Prostate gland (tissue), 2 donors: ENCODE measurements around the gene YY1AP1. TPM values are rescaled to one million over a fixed set of nuclear protein-coding genes. Genes with fewer than 3 reads are reported as not detected.
"Not testable (repeated sequence)": the region's sequence is repeated elsewhere in the genome, so short reads cannot be mapped to it uniquely, and the experiment has no call there.

Experiments used
- DNase-seq: peaks from one replicate; pipeline ENCODE4 v3.0.0-alpha.2; 2019; ENCODE audit warnings: low spot score
- H3K27ac ChIP-seq, 2 donors: fragments of 200-600 bp; sonication (generic); 2 replicates each; pipeline ENCODE4 v1.5.1; 2017 to 2019
- H3K27me3 ChIP-seq: fragments of 200-600 bp; sonication (generic); replicated peaks from 2 replicates; pipeline ENCODE4 v1.5.1; 2019; ENCODE audit not compliant: insufficient read depth
- H3K36me3 ChIP-seq, 2 donors: fragments of 200-600 bp; sonication (generic); 1 replicate in 1 of 2; 2 replicates in 1 of 2; pipeline versions ENCODE4 v1.5.1 to v1.8.1; 2017 to 2019
- H3K4me1 ChIP-seq: fragments of 200-600 bp; sonication (generic); replicated peaks from 2 replicates; pipeline ENCODE4 v1.5.1; 2019
- H3K4me3 ChIP-seq, 2 donors: fragments of 200-600 bp; sonication (generic); 2 replicates each; pipeline ENCODE4 v1.5.1; 2017 to 2019
- H3K9me3 ChIP-seq: fragments of 200-600 bp; sonication (generic); 2 replicates; pipeline ENCODE4 v1.5.1; 2017
- POLR2A ChIP-seq: fragments of 450-650 bp; IDR thresholded peaks from one replicate; pipeline ENCODE4 v1.6.1; 2016; ENCODE audit warnings: antibody characterized with exemption, mild to moderate bottlenecking
- POLR2AphosphoS5 ChIP-seq: sonication (generic); formaldehyde crosslinking; IDR thresholded peaks from one replicate; pipeline ENCODE4 v1.6.1; 2017; ENCODE audit warnings: antibody characterized with exemption
- WGBS: methylation state at CpG from one replicate; pipeline ENCODE4 v1.1.5; 2018; 5-methylcytosine and 5-hydroxymethylcytosine counted together
- intact Hi-C: fragments of 100-400 bp; cut with DNase I; formaldehyde crosslinking; loops from one replicate; pipeline ENCODE4 v1.14.2; 2022
- total RNA-seq, 2 donors: library from RNA; depleted of rRNA; stranded (reverse); fragments of >200 nt; gene quantifications; one replicate each; pipeline ENCODE4 v1.1.0, GENCODE V29; 2016
- TF ChIP-seq, protein P1 (sequence below), 4 experiments: fragments of 200-600 bp in 2 of 4; fragments of 450-650 bp in 2 of 4; sonication (generic) in 2 of 4; IDR thresholded peaks; 1 replicate in 3 of 4; 2 replicates in 1 of 4; pipeline ENCODE4 v1.5.1; 2016 to 2019; ENCODE audit warnings: antibody characterized with exemption in 4 of 4, mild to moderate bottlenecking in 2 of 4, moderate library complexity in 2 of 4

YY1AP1 gene
- total RNA-seq, 2 donors from 2014 or later, result 63.4 to 121 TPM

DNA sequence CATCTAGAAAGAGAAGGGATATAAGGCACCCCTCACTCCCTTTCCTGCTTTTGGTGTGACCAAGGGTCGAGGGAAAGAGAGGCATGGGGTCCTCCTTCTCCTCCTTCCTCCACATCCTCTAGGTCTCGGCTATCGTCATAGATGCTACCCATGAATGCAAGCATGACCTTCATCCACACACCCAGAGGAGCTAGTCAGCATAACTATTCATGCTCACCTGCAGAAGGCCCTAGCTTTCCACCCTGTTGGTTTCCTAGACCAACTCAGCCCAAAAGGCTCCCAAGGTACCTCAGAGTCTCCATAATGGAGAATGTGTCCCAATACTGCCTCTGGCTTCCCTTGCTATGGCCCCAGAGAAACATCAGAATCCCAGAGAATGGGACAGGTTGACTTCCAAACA is 45.3 kb downstream of the YY1AP1 start:
- Histone ChIP-seq H3K36me3 (no peaks in the 10 kb centered on the region), H3K27ac (no peak overlapping the region), H3K9me3 (no peaks in the 10 kb centered on the region), H3K4me1 (no peaks in the 10 kb centered on the region), H3K4me3 (no peak overlapping the region), H3K27me3 (no peaks in the 10 kb centered on the region)
- 78% methylated on average over 3 of the region's 3 CpGs for WGBS
- no peak for DNase-seq
- no peak for TF ChIP-seq POLR2AphosphoS5
- TF ChIP-seq POLR2A, result no peak
- TF ChIP-seq, protein P1, sequence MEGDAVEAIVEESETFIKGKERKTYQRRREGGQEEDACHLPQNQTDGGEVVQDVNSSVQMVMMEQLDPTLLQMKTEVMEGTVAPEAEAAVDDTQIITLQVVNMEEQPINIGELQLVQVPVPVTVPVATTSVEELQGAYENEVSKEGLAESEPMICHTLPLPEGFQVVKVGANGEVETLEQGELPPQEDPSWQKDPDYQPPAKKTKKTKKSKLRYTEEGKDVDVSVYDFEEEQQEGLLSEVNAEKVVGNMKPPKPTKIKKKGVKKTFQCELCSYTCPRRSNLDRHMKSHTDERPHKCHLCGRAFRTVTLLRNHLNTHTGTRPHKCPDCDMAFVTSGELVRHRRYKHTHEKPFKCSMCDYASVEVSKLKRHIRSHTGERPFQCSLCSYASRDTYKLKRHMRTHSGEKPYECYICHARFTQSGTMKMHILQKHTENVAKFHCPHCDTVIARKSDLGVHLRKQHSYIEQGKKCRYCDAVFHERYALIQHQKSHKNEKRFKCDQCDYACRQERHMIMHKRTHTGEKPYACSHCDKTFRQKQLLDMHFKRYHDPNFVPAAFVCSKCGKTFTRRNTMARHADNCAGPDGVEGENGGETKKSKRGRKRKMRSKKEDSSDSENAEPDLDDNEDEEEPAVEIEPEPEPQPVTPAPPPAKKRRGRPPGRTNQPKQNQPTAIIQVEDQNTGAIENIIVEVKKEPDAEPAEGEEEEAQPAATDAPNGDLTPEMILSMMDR (IDR thresholded peaks at IDR 0.05), result no peak
- intact Hi-C loops, result no loop called here

DNA sequence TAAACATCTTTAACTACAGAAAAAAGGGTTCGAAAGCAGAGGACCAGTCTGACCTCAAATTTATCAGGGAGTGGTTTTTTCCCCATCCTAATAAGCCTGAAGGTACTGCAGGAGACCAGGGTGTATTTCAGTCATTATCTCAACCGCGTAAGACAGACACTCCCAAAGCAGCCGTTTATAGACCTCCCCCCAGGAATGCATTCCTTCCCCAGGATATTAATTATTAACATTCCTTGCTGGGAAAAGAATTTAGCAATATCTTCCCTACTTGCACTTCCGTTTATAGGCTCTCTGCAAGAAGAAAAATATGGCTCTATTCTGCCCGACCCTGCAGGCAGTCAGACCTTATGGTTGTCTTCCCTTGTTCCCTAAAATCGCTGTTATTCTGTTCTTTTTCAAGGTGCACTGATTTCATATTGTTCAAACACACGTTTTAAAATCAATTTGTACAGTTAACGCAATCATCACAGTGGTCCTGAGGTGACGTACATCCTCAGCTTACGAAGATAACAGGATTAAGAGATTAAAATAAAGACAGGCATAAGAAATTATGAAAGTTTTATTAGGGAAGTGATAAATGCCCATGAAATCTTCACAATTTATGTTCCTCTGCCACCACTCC is 45.9 kb downstream of the YY1AP1 start:
- intact Hi-C loops, H3K4me1 ChIP-seq, H3K9me3 ChIP-seq, H3K27ac ChIP-seq, DNase-seq, H3K27me3 ChIP-seq, H3K4me3 ChIP-seq, H3K36me3 ChIP-seq: not testable (repeated sequence)
- 83% methylated on average over 11 of the region's 11 CpGs for WGBS

DNA sequence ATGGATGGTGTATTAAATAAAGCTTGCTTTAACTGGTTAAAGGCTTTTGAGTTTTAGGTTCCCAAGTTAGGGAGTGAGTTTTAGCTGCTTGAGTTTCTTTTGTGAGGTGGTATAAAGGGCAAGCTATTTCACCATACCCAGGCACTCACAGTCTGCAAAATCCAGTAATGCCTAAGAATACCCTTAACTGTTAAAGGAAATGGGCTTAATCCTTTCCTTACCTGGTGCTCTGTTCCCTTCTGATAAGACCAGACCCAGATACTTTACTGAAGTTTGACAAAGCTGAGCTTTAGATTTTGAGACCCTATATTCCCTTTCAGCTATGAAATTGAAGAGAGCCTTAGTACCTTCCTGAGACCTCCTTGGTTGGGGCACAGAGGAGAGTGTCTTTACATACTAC is 48.2 kb downstream of the YY1AP1 start:
- TF ChIP-seq POLR2AphosphoS5, result no peak
- TF ChIP-seq, protein P1 (IDR thresholded peaks at IDR 0.05), result no peak
- no peak for TF ChIP-seq POLR2A
- Histone ChIP-seq H3K4me3 (no peak overlapping the region), H3K36me3 (no peaks in the 10 kb centered on the region), H3K9me3 (no peaks in the 10 kb centered on the region), H3K4me1 (no peaks in the 10 kb centered on the region), H3K27me3 (no peaks in the 10 kb centered on the region), H3K27ac (no peak overlapping the region)
- DNase-seq, result no peak
- intact Hi-C loops, result no loop called here

DNA sequence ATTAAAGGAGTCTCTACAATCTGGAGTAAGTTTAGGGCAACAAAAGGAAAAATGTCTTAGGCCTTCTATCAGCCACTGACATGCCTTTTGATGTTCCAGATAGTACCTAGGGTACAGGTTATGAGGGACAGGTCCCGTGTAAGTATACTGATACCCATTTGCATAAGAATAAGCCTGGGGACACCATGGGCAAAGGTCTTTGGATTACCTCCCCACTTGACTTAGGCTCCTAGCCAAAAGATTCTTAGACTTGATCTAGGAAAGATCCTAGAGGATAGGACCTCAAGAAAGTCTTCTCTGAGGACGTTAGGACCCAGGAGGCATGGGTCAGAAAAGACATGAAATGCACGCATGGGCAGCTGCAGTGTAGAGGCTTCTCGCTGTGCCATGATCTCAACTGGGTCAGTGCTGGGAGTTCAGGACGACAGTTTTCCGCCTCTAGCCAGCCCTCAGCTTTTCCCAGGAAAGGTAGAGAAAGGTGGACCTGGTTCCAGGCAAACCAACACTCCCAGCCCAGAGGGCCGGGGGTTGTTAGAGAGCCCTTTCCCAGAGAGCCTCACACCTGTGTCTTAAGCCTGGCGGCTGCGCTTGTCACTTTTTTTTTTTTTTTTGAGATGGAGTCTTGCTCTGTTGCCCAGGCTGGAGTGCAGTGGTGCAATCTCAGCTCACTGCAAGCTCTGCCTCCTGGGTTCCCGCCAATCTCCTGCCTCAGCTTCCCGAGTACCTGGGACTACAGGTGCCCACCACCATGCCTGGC is 52.0 kb downstream of the YY1AP1 start:
- Histone ChIP-seq H3K36me3 (no peaks in the 10 kb centered on the region), H3K27ac (no peak overlapping the region), H3K4me3 (no peak overlapping the region), H3K27me3 (no peaks in the 10 kb centered on the region), H3K4me1 (no peaks in the 10 kb centered on the region), H3K9me3 (no peaks in the 10 kb centered on the region)
- no peak for DNase-seq
- 93% methylated on average over 11 of the region's 11 CpGs for WGBS
- TF ChIP-seq, protein P1 (IDR thresholded peaks at IDR 0.05), result no peak
- TF ChIP-seq POLR2A, result no peak
- TF ChIP-seq POLR2AphosphoS5, result no peak
- intact Hi-C loops, result no loop called here

- intact Hi-C loops, H3K27ac ChIP-seq, H3K4me3 ChIP-seq, H3K9me3 ChIP-seq, H3K4me1 ChIP-seq, H3K36me3 ChIP-seq, H3K27me3 ChIP-seq, DNase-seq: not testable (repeated sequence)
- 91% methylated on average over 6 of the region's 7 CpGs for WGBS
Measured at GRCh38 chr1:155626428-155626827, 62.1 kb downstream of the YY1AP1 start.

DNA sequence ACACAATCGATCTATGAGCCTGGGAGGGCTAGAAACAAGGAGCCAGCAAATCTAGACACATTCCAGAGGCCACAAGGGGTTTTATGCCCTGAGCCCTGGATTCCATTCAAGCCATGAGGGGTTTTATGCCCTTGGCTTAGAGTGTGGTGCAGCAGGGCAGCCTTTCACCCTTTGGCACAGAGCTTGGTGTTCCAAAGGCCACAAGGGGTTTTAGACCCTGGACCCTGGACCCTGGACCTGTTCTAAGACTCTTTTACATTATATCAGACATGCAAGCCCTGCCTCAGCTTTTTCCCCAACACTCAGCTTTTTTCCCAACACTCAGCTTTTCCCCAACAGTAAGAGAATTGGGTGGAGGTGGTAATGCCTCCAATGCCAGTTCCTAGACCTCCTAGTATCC is 65.2 kb downstream of the YY1AP1 start:
- no peak overlapping the region for H3K27ac ChIP-seq
- H3K9me3 ChIP-seq, result no peaks in the 10 kb centered on the region
- intact Hi-C loops, result no loop called here
- no peak overlapping the region for H3K4me3 ChIP-seq
- 44% methylated on average over 1 of the region's 1 CpG for WGBS
- H3K27me3 ChIP-seq, result no peaks in the 10 kb centered on the region
- H3K36me3 ChIP-seq, result no peaks in the 10 kb centered on the region
- DNase-seq, result no peak
- TF ChIP-seq POLR2A (no peak), POLR2AphosphoS5 (no peak)
- TF ChIP-seq, protein P1 (IDR thresholded peaks at IDR 0.05), result no peak
- H3K4me1 ChIP-seq, result no peaks in the 10 kb centered on the region
